Activated T-helper 2 cell treated with anti-CD3 and anti-CD28 coated beads, Interferon-gamma antibody, Interleukin-2, Interleukin-4, amounts not matched to agents 10 μg/mL and 5 μg/mL and 100 μg/mL, durations not matched to agents 14 hours and 24 hours and 36 hours (primary cell): ENCODE data around the gene ZNF699. TPM values are rescaled to one million over a fixed set of nuclear protein-coding genes. Genes with fewer than 3 reads are reported as not detected.

Source experiments
- DNase-seq: peaks from one replicate; pipeline ENCODE4 v3.0.0; 2021; ENCODE audit warnings: low spot score
- H3K27ac Mint-ChIP-seq: one replicate; pipeline ENCODE4 v1.8.0; 2021; ENCODE audit warnings: mixed read lengths
- H3K27me3 Mint-ChIP-seq: one replicate; pipeline ENCODE4 v1.8.0; 2021; ENCODE audit warnings: low read depth, mixed read lengths
- H3K36me3 Mint-ChIP-seq: one replicate; pipeline ENCODE4 v1.8.0; 2021; ENCODE audit warnings: low read depth, mixed read lengths
- H3K4me1 Mint-ChIP-seq: one replicate; pipeline ENCODE4 v1.8.0; 2021; ENCODE audit warnings: low read depth, mixed read lengths
- H3K4me3 Mint-ChIP-seq: one replicate; pipeline ENCODE4 v1.8.0; 2021; ENCODE audit warnings: low read depth, mild to moderate bottlenecking, moderate library complexity, mixed read lengths
- H3K9me3 Mint-ChIP-seq: one replicate; pipeline ENCODE4 v1.8.0; 2021; ENCODE audit warnings: mixed read lengths
- intact Hi-C: fragments of 100-400 bp; cut with micrococcal nuclease; formaldehyde crosslinking; loops from one replicate; pipeline ENCODE4 v1.15.1; 2023
- total RNA-seq: library from RNA; stranded (reverse); gene quantifications from 2 replicates; pipeline ENCODE4 v1.2.3, GENCODE V29; 2022

ZNF699 gene
- 4.4 and 5.2 TPM in 2 replicates for total RNA-seq

DNA sequence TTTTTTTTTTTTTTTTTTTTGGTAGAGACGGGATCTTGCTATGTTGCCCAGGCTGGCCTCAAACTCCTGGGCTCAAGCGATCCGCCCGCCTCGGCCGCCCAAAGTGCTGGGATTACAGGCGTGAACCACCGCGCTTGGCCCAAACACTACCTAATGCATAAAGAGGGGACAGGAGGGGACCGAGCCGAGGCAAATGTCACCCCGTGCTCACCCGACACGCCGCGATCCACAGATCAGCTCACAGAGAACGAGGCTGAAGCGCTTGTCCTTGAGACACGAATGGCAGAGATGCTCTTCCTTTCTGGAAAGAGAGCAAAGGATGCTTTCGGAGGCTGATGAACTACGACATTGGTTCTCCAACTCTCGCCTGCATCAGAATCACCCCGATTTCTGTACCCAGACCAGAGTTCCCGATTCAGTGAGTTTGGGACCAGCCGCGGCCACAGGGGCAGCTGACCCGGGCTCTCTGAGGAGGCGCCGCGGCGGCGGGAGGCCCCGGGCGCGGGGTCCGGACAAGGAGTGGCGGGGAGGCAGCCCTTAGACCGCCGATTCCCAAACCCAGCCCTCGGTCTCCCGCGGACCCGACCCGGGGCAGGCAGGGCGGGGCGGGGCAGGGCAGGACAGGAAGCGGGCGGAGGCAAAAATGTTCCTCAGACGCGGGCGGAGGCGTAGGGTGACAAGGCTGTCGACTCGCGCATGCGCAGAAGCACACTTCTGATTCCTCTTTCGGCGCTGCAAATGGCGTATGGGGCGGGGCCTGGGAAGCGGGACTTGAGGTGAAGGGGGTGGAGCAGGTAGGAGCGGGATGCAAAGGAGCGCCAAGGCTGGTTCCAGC is at the start of gene ZNF699:
TSS of gene ZNF699 (minus strand) at position 700 of the 835 bp plus-strand sequence. CDS start 4,719 bp downstream, outside the sequence.
- H3K4me3 Mint-ChIP-seq = peak within 1 kb of the TSS; percentile 79
- H3K4me1 Mint-ChIP-seq = peaks cover 12% of the 10 kb centered on the region
- peaks cover 37% of the 10 kb centered on the region for H3K9me3 Mint-ChIP-seq
- no peaks in the 10 kb centered on the region for H3K27me3 Mint-ChIP-seq
- DNase-seq = peak; percentile 98
- H3K27ac Mint-ChIP-seq = peak within 1 kb of the TSS; percentile 89
- H3K36me3 Mint-ChIP-seq = peaks cover 18% of the 10 kb centered on the region
- intact Hi-C loops = loop anchor here (1.0 kb wide), 4 partner anchors 15 to 459 kb away; partner anchors contain the start of genes ZNF266, ZNF426, ZNF559 and ZNF846

DNA sequence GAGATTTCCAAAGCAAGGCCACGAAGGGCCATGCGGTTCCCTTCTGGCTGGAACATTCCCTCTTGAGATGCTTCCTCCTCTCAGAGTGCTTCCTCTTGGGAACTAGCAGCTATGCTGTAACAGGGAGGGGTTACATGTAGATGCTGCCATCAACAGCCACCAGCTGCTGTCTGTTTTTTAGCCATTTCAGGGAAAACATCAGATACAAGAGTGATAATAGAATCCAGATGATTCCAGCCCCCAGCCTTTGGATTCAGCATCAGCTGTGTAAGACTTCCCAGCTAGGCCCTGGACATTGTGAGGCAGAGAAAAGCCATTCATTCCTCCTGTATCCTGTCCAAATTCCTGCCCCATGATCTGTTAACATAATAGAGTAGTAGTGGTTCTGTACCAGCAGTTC is 45.0 kb upstream of the ZNF699 start:
- Mint-ChIP-seq H3K27ac (no peak overlapping the region), H3K9me3 (peaks cover 56% of the 10 kb centered on the region), H3K27me3 (no peaks in the 10 kb centered on the region), H3K36me3 (peaks cover 3% of the 10 kb centered on the region), H3K4me3 (no peak overlapping the region), H3K4me1 (no peaks in the 10 kb centered on the region)
- intact Hi-C loops = no loop called here
- no peak for DNase-seq

DNA sequence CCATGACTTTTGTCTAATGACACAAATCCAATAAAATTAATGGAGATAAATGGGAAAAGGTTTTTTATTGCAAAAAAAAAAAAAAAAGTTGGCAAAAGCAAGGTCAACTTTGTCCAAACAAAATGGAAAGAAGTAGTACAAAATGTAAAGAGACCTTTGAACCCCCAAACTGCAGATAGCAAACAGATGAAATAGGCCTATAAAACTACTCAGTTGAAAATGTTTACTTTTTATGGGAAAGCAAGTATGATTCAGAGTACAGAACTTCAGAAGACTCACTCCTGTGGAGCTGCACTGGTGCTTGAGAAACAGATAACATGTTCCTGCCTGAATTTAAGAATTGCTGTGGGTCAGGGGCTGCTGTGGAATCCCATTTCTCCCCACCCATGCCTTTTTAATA is 43.4 kb upstream of the ZNF699 start:
- no peak for DNase-seq
- peaks cover 61% of the 10 kb centered on the region for H3K9me3 Mint-ChIP-seq
- H3K4me1 Mint-ChIP-seq = no peaks in the 10 kb centered on the region
- intact Hi-C loops = no loop called here
- H3K27ac Mint-ChIP-seq = no peak overlapping the region
- no peaks in the 10 kb centered on the region for H3K27me3 Mint-ChIP-seq
- no peak overlapping the region for H3K4me3 Mint-ChIP-seq
- peaks cover 8% of the 10 kb centered on the region for H3K36me3 Mint-ChIP-seq

DNA sequence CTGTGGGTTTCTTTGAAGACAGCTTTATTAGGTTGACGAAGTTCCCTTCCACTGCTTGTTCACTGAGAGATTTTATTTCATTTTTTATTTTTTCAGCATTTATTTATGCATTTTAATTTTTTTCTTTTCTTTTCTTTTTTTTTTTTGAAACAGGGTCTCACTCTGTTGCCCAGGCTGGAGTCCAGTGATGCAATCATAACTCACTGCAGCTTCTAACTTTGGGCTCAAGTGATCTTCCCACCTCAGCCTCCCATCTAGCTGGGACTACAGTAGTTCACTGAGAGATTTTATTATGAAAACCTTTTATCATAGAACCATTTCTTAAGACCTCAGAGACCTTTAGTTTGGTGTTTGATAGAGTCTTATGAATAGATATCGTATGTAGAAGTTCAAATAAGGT is 42.9 kb upstream of the ZNF699 start:
- H3K9me3 Mint-ChIP-seq = peaks cover 61% of the 10 kb centered on the region
- DNase-seq = no peak
- H3K27me3 Mint-ChIP-seq = no peaks in the 10 kb centered on the region
- intact Hi-C loops = no loop called here
- H3K4me3 Mint-ChIP-seq = no peak overlapping the region
- peaks cover 8% of the 10 kb centered on the region for H3K36me3 Mint-ChIP-seq
- H3K4me1 Mint-ChIP-seq = no peaks in the 10 kb centered on the region
- H3K27ac Mint-ChIP-seq = no peak overlapping the region

DNA sequence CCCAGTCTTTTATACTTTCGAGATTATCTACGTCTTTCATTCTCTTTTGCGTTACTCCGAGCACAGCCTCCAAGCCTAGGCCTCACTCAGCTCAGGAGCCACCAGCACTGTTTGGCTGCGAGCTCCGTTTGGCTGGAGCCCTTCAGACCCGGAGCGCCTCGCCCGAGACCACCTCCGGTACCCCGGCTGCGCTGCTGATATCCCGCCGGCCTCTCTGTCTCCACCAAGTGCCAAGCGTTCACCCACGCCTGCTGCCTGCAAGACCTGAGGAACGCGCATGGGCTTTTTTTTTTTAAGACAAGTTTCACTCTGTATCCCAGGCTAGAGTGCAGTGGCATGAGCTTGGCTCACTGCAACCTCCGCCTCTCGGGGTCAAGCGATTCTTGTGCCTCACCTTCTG is 39.0 kb upstream of the ZNF699 start:
- peaks cover 65% of the 10 kb centered on the region for H3K9me3 Mint-ChIP-seq
- intact Hi-C loops = no loop called here
- no peak overlapping the region for H3K4me3 Mint-ChIP-seq
- no peak for DNase-seq
- H3K27ac Mint-ChIP-seq = no peak overlapping the region
- peaks cover 14% of the 10 kb centered on the region for H3K36me3 Mint-ChIP-seq
- H3K4me1 Mint-ChIP-seq = no peaks in the 10 kb centered on the region
- no peaks in the 10 kb centered on the region for H3K27me3 Mint-ChIP-seq

DNA sequence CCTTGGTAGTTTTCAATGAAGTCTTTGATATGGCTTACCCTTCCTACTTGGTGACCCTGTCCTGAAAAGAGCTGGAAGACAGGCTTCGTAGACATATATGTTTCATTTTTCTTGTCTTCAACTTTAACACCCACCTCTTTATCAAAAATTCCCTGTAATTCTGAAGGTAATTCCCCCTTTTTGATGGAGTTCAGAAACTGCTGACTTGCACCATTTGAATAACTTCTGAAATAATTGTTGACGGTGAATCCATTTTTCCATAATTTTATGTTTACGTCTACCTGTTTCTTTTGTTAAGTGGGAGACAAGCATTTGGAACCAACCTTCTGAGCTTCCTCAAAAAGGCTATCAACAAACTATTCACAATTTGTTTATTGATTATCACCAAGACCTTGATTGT is 38.6 kb upstream of the ZNF699 start:
- Mint-ChIP-seq H3K9me3 (peaks cover 69% of the 10 kb centered on the region), H3K4me3 (no peak overlapping the region)
- intact Hi-C loops = no loop called here

DNA sequence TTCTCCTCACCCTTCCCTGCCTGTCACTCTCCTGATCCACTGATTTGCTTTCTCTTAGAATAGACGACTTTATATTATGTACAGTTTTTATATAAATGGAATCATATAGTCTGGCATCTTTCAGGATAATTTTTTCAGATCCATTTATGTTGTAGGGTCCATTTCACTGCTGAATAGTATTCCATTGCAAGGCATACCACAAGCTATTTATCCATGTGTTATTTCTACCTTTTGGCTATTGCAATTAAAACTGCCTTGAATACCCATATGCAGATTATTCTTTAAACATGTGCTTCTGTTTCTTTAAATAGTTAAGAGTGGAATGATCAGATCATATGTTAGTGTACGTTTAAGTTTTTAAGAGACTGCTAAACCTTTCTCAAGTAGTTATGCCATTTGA is 35.4 kb upstream of the ZNF699 start:
- intact Hi-C loops = no loop called here

More for the DNA sequence above, 38.6 kb upstream of the ZNF699 start:
- no peak for DNase-seq
- H3K36me3 Mint-ChIP-seq = peaks cover 17% of the 10 kb centered on the region
- no peak overlapping the region for H3K27ac Mint-ChIP-seq
- no peaks in the 10 kb centered on the region for H3K27me3 Mint-ChIP-seq
- H3K4me1 Mint-ChIP-seq = no peaks in the 10 kb centered on the region

DNA sequence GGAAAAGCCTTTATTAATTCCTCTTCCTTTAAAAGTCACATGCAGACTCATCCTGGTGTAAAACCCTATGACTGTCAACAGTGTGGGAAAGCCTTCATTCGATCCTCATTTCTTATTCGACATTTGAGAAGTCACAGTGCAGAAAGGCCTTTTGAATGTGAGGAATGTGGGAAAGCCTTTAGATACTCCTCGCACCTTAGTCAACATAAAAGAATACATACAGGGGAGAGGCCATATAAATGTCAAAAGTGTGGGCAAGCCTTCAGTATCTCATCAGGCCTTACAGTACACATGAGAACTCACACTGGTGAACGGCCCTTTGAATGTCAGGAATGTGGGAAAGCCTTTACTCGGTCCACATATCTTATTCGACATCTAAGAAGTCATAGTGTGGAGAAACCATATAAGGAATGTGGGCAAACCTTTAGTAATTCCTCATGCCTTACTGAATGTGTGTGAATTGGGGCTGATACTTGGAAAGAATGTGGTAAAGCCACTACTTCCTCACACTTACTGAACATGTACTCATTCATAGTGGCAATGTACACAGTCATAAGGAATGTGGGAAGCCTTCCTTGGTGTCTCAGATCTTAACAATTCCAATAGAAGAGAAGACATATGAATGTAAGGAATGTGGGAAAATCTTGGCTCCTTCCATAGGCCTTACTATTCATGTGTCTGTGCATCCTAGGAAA is 33.1 kb upstream of the ZNF699 start:
- H3K4me1 Mint-ChIP-seq = no peaks in the 10 kb centered on the region
- peaks cover 76% of the 10 kb centered on the region for H3K9me3 Mint-ChIP-seq
- DNase-seq = no peak
- no peak overlapping the region for H3K4me3 Mint-ChIP-seq
- peaks cover 59% of the 10 kb centered on the region for H3K36me3 Mint-ChIP-seq
- no peak overlapping the region for H3K27ac Mint-ChIP-seq
- intact Hi-C loops = no loop called here
- H3K27me3 Mint-ChIP-seq = no peaks in the 10 kb centered on the region

More for the DNA sequence above, 35.4 kb upstream of the ZNF699 start:
- Mint-ChIP-seq H3K4me1 (no peaks in the 10 kb centered on the region), H3K27ac (no peak overlapping the region), H3K4me3 (no peak overlapping the region), H3K27me3 (no peaks in the 10 kb centered on the region), H3K9me3 (peaks cover 76% of the 10 kb centered on the region), H3K36me3 (peaks cover 43% of the 10 kb centered on the region)
- no peak for DNase-seq

DNA sequence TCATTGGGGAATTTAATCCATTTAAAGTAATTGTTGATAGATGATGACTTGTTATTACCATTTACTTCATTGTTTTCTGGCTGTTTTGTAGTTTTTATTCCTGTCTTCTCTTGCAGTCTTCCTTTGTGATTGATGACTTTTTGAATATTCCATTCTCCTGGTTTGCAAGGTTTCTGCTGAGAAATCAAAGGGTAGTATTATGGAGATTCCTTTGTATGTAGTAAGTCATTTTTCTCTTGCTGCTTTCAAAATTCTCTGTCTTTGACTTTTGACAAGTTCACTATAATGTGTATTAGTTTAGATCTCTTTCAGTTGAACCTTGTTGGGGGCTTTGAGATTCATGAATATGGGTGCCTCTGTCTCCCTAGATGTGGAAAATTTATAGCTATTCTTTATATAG is 20.4 kb upstream of the ZNF699 start:
- H3K36me3 Mint-ChIP-seq = peaks cover 63% of the 10 kb centered on the region
- intact Hi-C loops = no loop called here
- H3K9me3 Mint-ChIP-seq = peaks cover 68% of the 10 kb centered on the region
- H3K27ac Mint-ChIP-seq = no peak overlapping the region
- no peaks in the 10 kb centered on the region for H3K4me1 Mint-ChIP-seq
- DNase-seq = no peak
- no peaks in the 10 kb centered on the region for H3K27me3 Mint-ChIP-seq
- no peak overlapping the region for H3K4me3 Mint-ChIP-seq

DNA sequence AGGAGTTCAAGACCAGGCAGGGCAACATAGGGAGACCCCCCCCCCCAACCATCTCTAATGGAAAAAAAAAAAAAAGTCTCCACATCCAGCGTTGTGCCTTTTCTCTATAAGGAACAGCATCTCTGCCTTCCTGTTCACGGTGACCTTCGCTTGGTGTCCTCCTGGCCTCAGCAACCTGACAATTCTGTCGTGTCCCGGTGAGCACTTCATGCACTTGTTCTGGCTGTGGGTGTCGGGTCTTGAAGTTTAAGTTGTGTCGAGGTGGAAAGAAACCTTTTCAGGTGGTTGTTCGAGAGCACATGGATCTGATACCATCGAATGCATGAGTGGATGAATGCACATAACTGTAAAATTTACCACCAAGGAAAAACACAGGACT is 14.9 kb upstream of the ZNF699 start:
- intact Hi-C loops = loop anchor here (1.0 to 2.0 kb wide), 2 partner anchors 15 to 110 kb away; partner anchors contain the start of genes ZNF266 and ZNF699
- H3K36me3 Mint-ChIP-seq = peaks cover 42% of the 10 kb centered on the region
- H3K27ac Mint-ChIP-seq = peak overlapping the region; percentile 88
- H3K27me3 Mint-ChIP-seq = no peaks in the 10 kb centered on the region
- peaks cover 57% of the 10 kb centered on the region for H3K9me3 Mint-ChIP-seq
- DNase-seq = no peak
- peak overlapping the region; percentile 86 for H3K4me3 Mint-ChIP-seq
- H3K4me1 Mint-ChIP-seq = peaks cover 12% of the 10 kb centered on the region

DNA sequence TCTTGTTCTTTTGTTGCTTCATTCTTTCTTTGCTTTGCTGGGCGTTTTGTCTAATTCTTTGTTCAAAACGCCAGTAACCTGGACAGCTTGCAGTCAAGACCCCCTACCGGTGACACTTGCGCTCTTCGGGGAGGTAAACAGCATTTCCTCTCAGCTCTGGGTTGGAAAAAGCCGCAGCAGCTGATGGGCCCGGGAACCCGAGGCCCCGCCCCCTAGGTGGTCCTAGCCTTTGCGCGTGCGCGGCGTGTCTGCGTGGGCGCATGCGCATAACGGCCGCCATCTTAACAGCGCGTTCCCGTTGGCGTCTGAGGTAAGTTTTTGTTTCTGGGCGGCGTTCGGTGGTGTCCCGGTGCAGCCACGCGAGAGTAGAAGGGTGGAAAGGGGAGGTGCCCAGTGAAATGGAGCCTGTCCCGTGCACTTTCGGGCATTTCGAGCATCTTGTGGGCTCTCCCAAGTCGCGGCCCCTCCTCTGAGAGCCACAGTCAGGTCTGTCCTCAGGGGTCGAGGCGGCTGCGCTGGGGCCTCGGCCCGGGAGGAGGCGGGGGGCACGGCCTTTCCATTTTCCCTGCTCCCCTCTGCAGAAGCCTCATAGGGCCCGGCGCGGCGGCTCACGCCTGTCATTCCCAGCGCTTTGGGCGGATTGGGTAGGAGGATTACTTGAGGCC is 14.4 kb upstream of the ZNF699 start, which contains the start of gene ZNF559:
TSS of gene ZNF559 (plus strand) at position 261 of the 665 bp plus-strand sequence. CDS start 14,371 bp downstream, outside the sequence.
- Mint-ChIP-seq H3K27me3 (no peaks in the 10 kb centered on the region), H3K4me1 (peaks cover 12% of the 10 kb centered on the region), H3K36me3 (peaks cover 39% of the 10 kb centered on the region), H3K4me3 (peak within 1 kb of the TSS; percentile 86), H3K9me3 (peaks cover 53% of the 10 kb centered on the region), H3K27ac (peak within 1 kb of the TSS; percentile 88)
- peak; percentile 94 for DNase-seq
- intact Hi-C loops = loop anchor here (1.0 to 2.0 kb wide), 2 partner anchors 15 to 111 kb away; partner anchors contain the start of genes ZNF266 and ZNF699

DNA sequence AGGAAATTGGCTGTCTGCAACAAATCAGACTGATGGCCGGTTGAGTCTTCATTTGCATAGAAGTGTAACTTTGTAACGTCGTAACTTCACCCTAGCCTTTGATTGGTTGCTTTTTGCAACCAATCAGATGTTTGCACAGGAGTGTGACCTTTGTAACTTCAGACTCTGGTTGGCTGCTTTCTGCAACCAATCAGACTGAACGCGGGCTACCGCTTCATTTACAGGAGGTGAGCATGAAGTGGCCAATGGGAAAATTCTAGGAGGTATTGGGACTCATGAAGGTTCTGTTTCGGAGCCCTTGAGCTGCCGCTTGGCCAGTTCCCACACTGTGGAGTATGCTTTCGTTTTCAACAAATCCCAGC is 13.9 kb upstream of the ZNF699 start:
- DNase-seq = no peak
- intact Hi-C loops = no loop called here
- no peaks in the 10 kb centered on the region for H3K27me3 Mint-ChIP-seq
- H3K4me1 Mint-ChIP-seq = peaks cover 12% of the 10 kb centered on the region
- peaks cover 36% of the 10 kb centered on the region for H3K36me3 Mint-ChIP-seq
- peak overlapping the region; percentile 88 for H3K27ac Mint-ChIP-seq
- H3K9me3 Mint-ChIP-seq = peaks cover 49% of the 10 kb centered on the region
- H3K4me3 Mint-ChIP-seq = peak overlapping the region; percentile 86
